Measurements from ENCODE around the gene OR2F2.
A peak's percentile ranks its signal among the peaks of the same experiment; 100 is the strongest.

OR2F2 gene

GRCh38 chr7:143902332-143902899, 32.6 kb upstream of the OR2F2 start:
- CTCF ChIA-PET: interaction anchor here (1.0 to 2.3 kb wide), 5 partner anchors 9 to 226 kb away, joined by 3 to 10 read pairs (median 4); no protein-coding TSS in a partner anchor
- H3K36me3 Mint-ChIP-seq: no peaks in the 10 kb centered on the region
- peak overlapping the region; percentile 90 for H3K4me3 Mint-ChIP-seq
- no peaks in the 10 kb centered on the region for H3K9me3 Mint-ChIP-seq
- no peak for DNase-seq
- H3K27me3 Mint-ChIP-seq: no peaks in the 10 kb centered on the region
- peak overlapping the region; percentile 84 for H3K27ac Mint-ChIP-seq
- peaks cover 27% of the 10 kb centered on the region for H3K4me1 Mint-ChIP-seq

- Mint-ChIP-seq H3K4me3 (no peak overlapping the region), H3K4me1 (peaks cover 15% of the 10 kb centered on the region), H3K36me3 (no peaks in the 10 kb centered on the region), H3K27me3 (peaks cover 8% of the 10 kb centered on the region), H3K27ac (no peak overlapping the region), H3K9me3 (no peaks in the 10 kb centered on the region)
- no peak for DNase-seq
- CTCF ChIA-PET: no interaction called here
Measured at GRCh38 chr7:143905509-143905908, 29.5 kb upstream of the OR2F2 start.

- DNase-seq: no peak
- Mint-ChIP-seq H3K4me3 (no peak overlapping the region), H3K27ac (no peak overlapping the region), H3K9me3 (no peaks in the 10 kb centered on the region), H3K4me1 (peaks cover 9% of the 10 kb centered on the region), H3K36me3 (no peaks in the 10 kb centered on the region), H3K27me3 (peaks cover 8% of the 10 kb centered on the region)
- CTCF ChIA-PET: no interaction called here
Measured at GRCh38 chr7:143906151-143906550, 28.9 kb upstream of the OR2F2 start.

GRCh38 chr7:143906895-143907294, 28.1 kb upstream of the OR2F2 start:
- H3K27me3 Mint-ChIP-seq: peaks cover 8% of the 10 kb centered on the region
- H3K4me3 Mint-ChIP-seq: no peak overlapping the region
- DNase-seq: no peak
- H3K36me3 Mint-ChIP-seq: no peaks in the 10 kb centered on the region
- no peaks in the 10 kb centered on the region for H3K9me3 Mint-ChIP-seq
- CTCF ChIA-PET: no interaction called here
- no peak overlapping the region for H3K27ac Mint-ChIP-seq
- H3K4me1 Mint-ChIP-seq: peaks cover 4% of the 10 kb centered on the region

- peaks cover 8% of the 10 kb centered on the region for H3K27me3 Mint-ChIP-seq
- no peak overlapping the region for H3K4me3 Mint-ChIP-seq
- H3K27ac Mint-ChIP-seq: no peak overlapping the region
- no peak for DNase-seq
- H3K9me3 Mint-ChIP-seq: no peaks in the 10 kb centered on the region
- no peaks in the 10 kb centered on the region for H3K36me3 Mint-ChIP-seq
- H3K4me1 Mint-ChIP-seq: no peaks in the 10 kb centered on the region
- CTCF ChIA-PET: no interaction called here
Measured at GRCh38 chr7:143908120-143908519, 26.9 kb upstream of the OR2F2 start.

- no peak overlapping the region for H3K4me3 Mint-ChIP-seq
- H3K27ac Mint-ChIP-seq: no peak overlapping the region
- no peaks in the 10 kb centered on the region for H3K9me3 Mint-ChIP-seq
- H3K36me3 Mint-ChIP-seq: no peaks in the 10 kb centered on the region
- H3K27me3 Mint-ChIP-seq: peaks cover 8% of the 10 kb centered on the region
- CTCF ChIA-PET: no interaction called here
- no peaks in the 10 kb centered on the region for H3K4me1 Mint-ChIP-seq
- no peak for DNase-seq
Measured at GRCh38 chr7:143909863-143910262, 25.2 kb upstream of the OR2F2 start.

GRCh38 chr7:143910473-143911248, 24.4 kb upstream of the OR2F2 start:
- Mint-ChIP-seq H3K27ac (no peak overlapping the region), H3K27me3 (peaks cover 8% of the 10 kb centered on the region), H3K4me1 (no peaks in the 10 kb centered on the region), H3K36me3 (no peaks in the 10 kb centered on the region), H3K4me3 (no peak overlapping the region), H3K9me3 (no peaks in the 10 kb centered on the region)
- CTCF ChIA-PET: interaction anchor here (1.3 kb wide), 1 partner anchor 9 kb away, joined by 4 read pairs; the partner anchor contains the start of gene TCAF1
- no peak for DNase-seq

GRCh38 chr7:143913945-143914615, 21.0 kb upstream of the OR2F2 start:
- CTCF ChIA-PET: no interaction called here
- H3K9me3 Mint-ChIP-seq: no peaks in the 10 kb centered on the region
- H3K27ac Mint-ChIP-seq: no peak overlapping the region
- no peaks in the 10 kb centered on the region for H3K36me3 Mint-ChIP-seq
- no peak for DNase-seq
- peaks cover 8% of the 10 kb centered on the region for H3K27me3 Mint-ChIP-seq
- H3K4me1 Mint-ChIP-seq: no peaks in the 10 kb centered on the region
- no peak overlapping the region for H3K4me3 Mint-ChIP-seq

GRCh38 chr7:143914938-143915652, 19.9 kb upstream of the OR2F2 start:
- Mint-ChIP-seq H3K27ac (no peak overlapping the region), H3K4me1 (no peaks in the 10 kb centered on the region), H3K27me3 (peaks cover 7% of the 10 kb centered on the region), H3K9me3 (no peaks in the 10 kb centered on the region), H3K4me3 (no peak overlapping the region), H3K36me3 (no peaks in the 10 kb centered on the region)
- CTCF ChIA-PET: no interaction called here
- DNase-seq: no peak

- no peaks in the 10 kb centered on the region for H3K4me1 Mint-ChIP-seq
- H3K27me3 Mint-ChIP-seq: peaks cover 17% of the 10 kb centered on the region
- H3K27ac Mint-ChIP-seq: no peak overlapping the region
- CTCF ChIA-PET: no interaction called here
- no peak overlapping the region for H3K4me3 Mint-ChIP-seq
- H3K9me3 Mint-ChIP-seq: no peaks in the 10 kb centered on the region
- no peaks in the 10 kb centered on the region for H3K36me3 Mint-ChIP-seq
- DNase-seq: no peak
Measured at GRCh38 chr7:143924851-143925250, 10.2 kb upstream of the OR2F2 start.

GRCh38 chr7:143929224-143929920, 5.7 kb upstream of the OR2F2 start:
- DNase-seq: no peak
- Mint-ChIP-seq H3K4me1 (peaks cover 3% of the 10 kb centered on the region), H3K4me3 (no peak overlapping the region), H3K27ac (no peak overlapping the region), H3K27me3 (peaks cover 7% of the 10 kb centered on the region), H3K9me3 (no peaks in the 10 kb centered on the region), H3K36me3 (no peaks in the 10 kb centered on the region)
- CTCF ChIA-PET: no interaction called here

GRCh38 chr7:143931739-143932138, 3.3 kb upstream of the OR2F2 start:
- no peak for DNase-seq
- H3K4me1 Mint-ChIP-seq: peaks cover 3% of the 10 kb centered on the region
- H3K27ac Mint-ChIP-seq: no peak overlapping the region
- H3K27me3 Mint-ChIP-seq: peaks cover 7% of the 10 kb centered on the region
- no peak overlapping the region for H3K4me3 Mint-ChIP-seq
- no peaks in the 10 kb centered on the region for H3K9me3 Mint-ChIP-seq
- no peaks in the 10 kb centered on the region for H3K36me3 Mint-ChIP-seq
- CTCF ChIA-PET: no interaction called here

GRCh38 chr7:143936087-143937009, 1.3 kb downstream of the OR2F2 start:
- DNase-seq: no peak
- no peaks in the 10 kb centered on the region for H3K36me3 Mint-ChIP-seq

More at GRCh38 chr7:143936087-143937009, 1.3 kb downstream of the OR2F2 start:
- CTCF ChIA-PET: no interaction called here
- no peak overlapping the region for H3K27ac Mint-ChIP-seq
- no peaks in the 10 kb centered on the region for H3K27me3 Mint-ChIP-seq
- H3K4me1 Mint-ChIP-seq: peaks cover 3% of the 10 kb centered on the region
- H3K9me3 Mint-ChIP-seq: no peaks in the 10 kb centered on the region
- no peak overlapping the region for H3K4me3 Mint-ChIP-seq

Data from activated naive CD4-positive, alpha-beta T cell treated with anti-CD3 and anti-CD28 coated beads, Interleukin-2, amount 10 ng/mL, durations not matched to agents 7 days and 5 days (primary cell).